ENCODE measurements around the gene C14orf119. TPM values are rescaled to one million over a fixed set of nuclear protein-coding genes. Genes with fewer than 3 reads are reported as not detected.

C14orf119 gene
- total RNA-seq, 2 experiments from 2014 or later: 49.2 to 51.1 TPM

- Mint-ChIP-seq H3K9me3 (no peaks in the 10 kb centered on the region), H3K4me3 (no peak overlapping the region), H3K4me1 (ENCODE audit: low read depth) (no peaks in the 10 kb centered on the region), H3K36me3 (ENCODE audit: low read depth) (no peaks in the 10 kb centered on the region), H3K27ac (no peak overlapping the region), H3K27me3 (no peaks in the 10 kb centered on the region)
- TF ChIP-seq, protein P1, sequence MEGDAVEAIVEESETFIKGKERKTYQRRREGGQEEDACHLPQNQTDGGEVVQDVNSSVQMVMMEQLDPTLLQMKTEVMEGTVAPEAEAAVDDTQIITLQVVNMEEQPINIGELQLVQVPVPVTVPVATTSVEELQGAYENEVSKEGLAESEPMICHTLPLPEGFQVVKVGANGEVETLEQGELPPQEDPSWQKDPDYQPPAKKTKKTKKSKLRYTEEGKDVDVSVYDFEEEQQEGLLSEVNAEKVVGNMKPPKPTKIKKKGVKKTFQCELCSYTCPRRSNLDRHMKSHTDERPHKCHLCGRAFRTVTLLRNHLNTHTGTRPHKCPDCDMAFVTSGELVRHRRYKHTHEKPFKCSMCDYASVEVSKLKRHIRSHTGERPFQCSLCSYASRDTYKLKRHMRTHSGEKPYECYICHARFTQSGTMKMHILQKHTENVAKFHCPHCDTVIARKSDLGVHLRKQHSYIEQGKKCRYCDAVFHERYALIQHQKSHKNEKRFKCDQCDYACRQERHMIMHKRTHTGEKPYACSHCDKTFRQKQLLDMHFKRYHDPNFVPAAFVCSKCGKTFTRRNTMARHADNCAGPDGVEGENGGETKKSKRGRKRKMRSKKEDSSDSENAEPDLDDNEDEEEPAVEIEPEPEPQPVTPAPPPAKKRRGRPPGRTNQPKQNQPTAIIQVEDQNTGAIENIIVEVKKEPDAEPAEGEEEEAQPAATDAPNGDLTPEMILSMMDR (IDR thresholded peaks at IDR 0.05): no peak
- CTCF ChIA-PET: interaction anchor here (1.3 kb wide), 2 partner anchors 17 to 242 kb away, joined by 4 to 5 read pairs; no protein-coding TSS in a partner anchor
- ATAC-seq (no peak), DNase-seq (no peak)
- POLR2A ChIA-PET: interaction anchor here (0.8 kb wide), 2 partner anchors 8 to 24 kb away, joined by 3 read pairs; no protein-coding TSS in a partner anchor
- intact Hi-C loops (cut with micrococcal nuclease): no loop called here
Observed at GRCh38 chr14:23137813-23138535, 42.7 kb downstream of the C14orf119 start.

GRCh38 chr14:23139874-23140273 lies 44.6 kb downstream of the C14orf119 start:
- H3K27ac Mint-ChIP-seq: no peak overlapping the region
- H3K27me3 Mint-ChIP-seq: no peaks in the 10 kb centered on the region
- POLR2A ChIA-PET: no interaction called here
- ATAC-seq (no peak), DNase-seq (no peak)
- H3K4me1 Mint-ChIP-seq (ENCODE audit: low read depth): no peaks in the 10 kb centered on the region
- H3K36me3 Mint-ChIP-seq (ENCODE audit: low read depth): no peaks in the 10 kb centered on the region
- no peaks in the 10 kb centered on the region for H3K9me3 Mint-ChIP-seq
- H3K4me3 Mint-ChIP-seq: no peak overlapping the region
- TF ChIP-seq, protein P1 (IDR thresholded peaks at IDR 0.05): no peak
- CTCF ChIA-PET: no interaction called here
- intact Hi-C loops (cut with micrococcal nuclease): no loop called here

DNA sequence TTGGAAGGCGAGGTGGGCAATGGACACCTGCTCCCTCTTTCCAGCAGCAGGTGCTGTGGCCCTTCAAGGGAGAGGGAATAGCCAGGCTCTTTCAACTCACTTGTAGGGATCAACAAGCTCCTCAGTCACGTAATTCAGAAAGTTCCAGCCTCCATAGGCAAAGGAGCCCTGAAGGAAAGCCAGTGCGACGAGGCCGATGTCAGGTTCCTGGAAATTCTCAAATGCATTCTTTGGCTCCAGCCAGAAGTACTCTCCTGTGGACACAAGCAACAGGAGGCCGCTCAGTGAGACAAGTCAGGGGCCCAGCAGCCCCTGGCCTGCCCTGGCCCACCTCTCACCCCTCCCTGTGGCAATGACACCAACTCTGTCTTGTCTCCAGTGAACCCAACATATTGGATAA lies 45.1 kb downstream of the C14orf119 start:
- no peak overlapping the region for H3K27ac Mint-ChIP-seq
- ATAC-seq (no peak), DNase-seq (no peak)
- no peaks in the 10 kb centered on the region for H3K9me3 Mint-ChIP-seq
- H3K4me1 Mint-ChIP-seq (ENCODE audit: low read depth): no peaks in the 10 kb centered on the region
- no peak overlapping the region for H3K4me3 Mint-ChIP-seq
- H3K36me3 Mint-ChIP-seq (ENCODE audit: low read depth): no peaks in the 10 kb centered on the region
- ChIA-PET POLR2A (no interaction called here), CTCF (no interaction called here)
- no peaks in the 10 kb centered on the region for H3K27me3 Mint-ChIP-seq
- intact Hi-C loops (cut with micrococcal nuclease): no loop called here
- TF ChIP-seq, protein P1 (IDR thresholded peaks at IDR 0.05): no peak

GRCh38 chr14:23141706-23142444 lies 46.6 kb downstream of the C14orf119 start:
- H3K4me3 Mint-ChIP-seq: no peak overlapping the region
- H3K36me3 Mint-ChIP-seq (ENCODE audit: low read depth): no peaks in the 10 kb centered on the region
- no peak overlapping the region for H3K27ac Mint-ChIP-seq
- H3K27me3 Mint-ChIP-seq: no peaks in the 10 kb centered on the region
- no peaks in the 10 kb centered on the region for H3K9me3 Mint-ChIP-seq
- ChIA-PET CTCF (no interaction called here), POLR2A (no interaction called here)
- H3K4me1 Mint-ChIP-seq (ENCODE audit: low read depth): no peaks in the 10 kb centered on the region
- TF ChIP-seq, protein P1 (IDR thresholded peaks at IDR 0.05): no peak
- ATAC-seq: no peak
- no peak for DNase-seq
- intact Hi-C loops (cut with micrococcal nuclease): no loop called here

GRCh38 chr14:23142826-23143225 lies 47.5 kb downstream of the C14orf119 start:
- no peaks in the 10 kb centered on the region for H3K36me3 Mint-ChIP-seq (ENCODE audit: low read depth)
- POLR2A ChIA-PET: interaction anchor here (0.5 kb wide), 1 partner anchor 33 kb away, joined by 3 read pairs; no protein-coding TSS in a partner anchor
- CTCF ChIA-PET: interaction anchor here (1.3 kb wide), 1 partner anchor 22 kb away, joined by 5 read pairs; no protein-coding TSS in a partner anchor
- H3K9me3 Mint-ChIP-seq: no peaks in the 10 kb centered on the region
- DNase-seq: no peak
- intact Hi-C loops (cut with micrococcal nuclease): no loop called here
- TF ChIP-seq, protein P1 (IDR thresholded peaks at IDR 0.05): no peak
- no peak for ATAC-seq
- H3K27me3 Mint-ChIP-seq: peaks cover 3% of the 10 kb centered on the region
- no peak overlapping the region for H3K4me3 Mint-ChIP-seq
- H3K4me1 Mint-ChIP-seq (ENCODE audit: low read depth): no peaks in the 10 kb centered on the region
- H3K27ac Mint-ChIP-seq: no peak overlapping the region

Measured in activated CD8-positive, alpha-beta T cell treated with anti-CD3 and anti-CD28 coated beads for 36 hours (primary cell).